ENCODE measurements around the gene PRODH. TPM values are rescaled to one million over a fixed set of nuclear protein-coding genes. Genes with fewer than 3 reads are reported as not detected.

The PRODH gene
- total and polyA plus RNA-seq, 2 experiments from 2014 or later, result 10.0 to 67.4 TPM

- TF ChIP-seq REST (IDR thresholded peaks at IDR 0.05; ENCODE audit: unreplicated experiment) (no peak), ETS1 (IDR thresholded peaks at IDR 0.05) (no peak), ZNF331 (CRISPR knock-in tag; IDR thresholded peaks at IDR 0.05; ENCODE audit: low read depth) (no peak)
Measured at GRCh38 chr22:18980829-18981228, 44.7 kb upstream of the PRODH start (continued).

- no peak overlapping the region for H3K4me3 ChIP-seq
- no peak overlapping the region for H3K27ac ChIP-seq (ENCODE audit: low read depth)
- no peak overlapping the region for H3K4me2 ChIP-seq
- no peaks in the 10 kb centered on the region for H4K20me1 ChIP-seq (replicated peaks; ENCODE audit: insufficient read depth)
- DNase-seq (ENCODE audit: low spot score) (no peak), ATAC-seq (no peak)
- Mint-ChIP-seq H3K9me3 (peaks cover 22% of the 10 kb centered on the region), H3K27me3 (ENCODE audit: insufficient read depth, low read depth, poor library complexity) (peaks cover 9% of the 10 kb centered on the region), H3K4me3 (no peak overlapping the region), H3K36me3 (ENCODE audit: low read depth) (peaks cover 14% of the 10 kb centered on the region), H3K27ac (no peak overlapping the region), H3K4me1 (no peaks in the 10 kb centered on the region)
- H3K79me2 ChIP-seq (replicated peaks; ENCODE audit: insufficient read depth), result 0 out of 2 replicates have a peak, but pooled peaks cover 4% of the 10 kb centered on the region
- no peaks in the 10 kb centered on the region for H3K4me1 ChIP-seq (ENCODE audit: insufficient read depth)
- no peak for TF ChIP-seq REST (IDR thresholded peaks at IDR 0.05; ENCODE audit: unreplicated experiment)
- no peak for TF ChIP-seq STAT1 (IDR thresholded peaks at IDR 0.05; ENCODE audit: unreplicated experiment)
- TF ChIP-seq CTCF (conservative IDR thresholded peaks at IDR 0.05; ENCODE audit: low read depth in 2 of 2), result no peak
- TF ChIP-seq ETS1 (IDR thresholded peaks at IDR 0.05), result no peak
- no peak for TF ChIP-seq POLR2AphosphoS5 (IDR thresholded peaks at IDR 0.05; ENCODE audit: low read depth)
- no peaks in the 10 kb centered on the region for H3K27me3 ChIP-seq (ENCODE audit: insufficient read depth)
- no peaks in the 10 kb centered on the region for H3F3A ChIP-seq (replicated peaks; ENCODE audit: low read depth)
- H3K9me2 ChIP-seq (ENCODE audit: insufficient read depth), result peaks cover 4% of the 10 kb centered on the region; the same call in 1 of the 2 replicates
- H3K36me3 ChIP-seq (ENCODE audit: insufficient read depth), result no peaks in the 10 kb centered on the region; the same call in 1 of the 2 replicates
- H2AFZ ChIP-seq, result no peak overlapping the region
Measured at GRCh38 chr22:18979957-18980356, 43.9 kb upstream of the PRODH start.

Data from GM23338 (cell line).